Sigmoid colon (tissue), 7 donors: ENCODE measurements around the gene CYP4F12. TPM values are rescaled to one million over a fixed set of nuclear protein-coding genes. Genes with fewer than 3 reads are reported as not detected.

ENCODE experiments used
- DNase-seq: peaks from one replicate; pipeline ENCODE4 v3.0.0-alpha.2; 2019
- H3K27ac ChIP-seq, 4 donors: fragments of 200-600 bp; sonication (generic); one replicate each; pipeline ENCODE4 v1.5.1; 2016 to 2019; ENCODE audit warnings: mild to moderate bottlenecking in 1 of 4
- H3K27me3 ChIP-seq, 3 donors: fragments of 200-600 bp; sonication (generic); one replicate each; pipeline ENCODE4 v1.5.1; 2019; ENCODE audit warnings: mild to moderate bottlenecking in 1 of 3
- H3K36me3 ChIP-seq, 4 donors: fragments of 200-600 bp; sonication (generic); one replicate each; pipeline ENCODE4 v1.5.1; 2016 to 2019
- H3K4me1 ChIP-seq, 4 donors: fragments of 200-600 bp; sonication (generic); one replicate each; pipeline ENCODE4 v1.5.1; 2017 to 2019
- H3K4me3 ChIP-seq, 4 donors: fragments of 200-600 bp; sonication (generic); one replicate each; pipeline ENCODE4 v1.5.1; 2017 to 2019; ENCODE audit warnings: mild to moderate bottlenecking in 2 of 4, moderate library complexity in 1 of 4
- H3K9me3 ChIP-seq, 4 donors: fragments of 200-600 bp in 3 of 4; sonication (generic) in 3 of 4; one replicate each; pipeline versions ENCODE4 v1.5.1 to v1.6.1; 2013 to 2019
- CTCF ChIP-seq, 4 experiments: fragments of 450-650 bp in 3 of 4; fragments of 200-600 bp in 1 of 4; IDR thresholded peaks; one replicate each; pipeline ENCODE4 v1.5.1; 2016 to 2019; ENCODE audit warnings: antibody characterized with exemption in 4 of 4, mild to moderate bottlenecking in 3 of 4, moderate library complexity in 2 of 4
- EP300 ChIP-seq, 4 donors: sonication (generic); formaldehyde crosslinking; IDR thresholded peaks; one replicate each; pipeline ENCODE4 v1.6.1; 2017; ENCODE audit warnings: antibody characterized with exemption in 4 of 4
- POLR2A ChIP-seq, 2 donors: fragments of 450-650 bp; IDR thresholded peaks; one replicate each; pipeline ENCODE4 v1.6.1; 2016; ENCODE audit warnings: antibody characterized with exemption in 2 of 2, mild to moderate bottlenecking in 2 of 2, moderate library complexity in 2 of 2
- POLR2AphosphoS5 ChIP-seq, 4 donors: sonication (generic); formaldehyde crosslinking; IDR thresholded peaks; one replicate each; pipeline ENCODE4 v1.6.1; 2017; ENCODE audit warnings: antibody characterized with exemption in 4 of 4
- WGBS, 2 donors: extraction: QIAGEN DNeasy Blood & Tissue Kit; methylation state at CpG; one replicate each; pipeline ENCODE4 v1.1.7; 2013; 5-methylcytosine and 5-hydroxymethylcytosine counted together
- intact Hi-C: fragments of 100-400 bp; cut with DNase I; formaldehyde crosslinking; loops from one replicate; pipeline ENCODE4 v1.15.1; 2023
- polyA plus RNA-seq, 3 donors: library from polyadenylated mRNA; stranded (reverse); fragments of 200-250 nt; gene quantifications; one replicate each; pipeline ENCODE4 v1.2.3, GENCODE V29; 2013
- total RNA-seq, 4 donors: library from RNA; depleted of rRNA; stranded (reverse); fragments of >200 nt; gene quantifications; one replicate each; pipeline ENCODE4 v1.1.0, GENCODE V29; 2016
- donor health status: healthy with polysubstance abuse.
- donor health status: Bipolar disorder and iron deficiency.
- donor health status: healthy.

Gene CYP4F12
- total and polyA plus RNA-seq, 7 donors = 6.0 to 47.1 (median 12.5) TPM

- H3K27me3 ChIP-seq = peaks cover 0 to 3% (median 0%) of the 10 kb centered on the region in 3 donors
- no peaks in the 10 kb centered on the region for H3K4me1 ChIP-seq
- WGBS, 2 donors = 41 to 69% methylated on average over 12 of the region's 12 CpGs
- H3K9me3 ChIP-seq = no peaks in the 10 kb centered on the region
- no peak overlapping the region for H3K27ac ChIP-seq
- TF ChIP-seq EP300 (IDR thresholded peaks at IDR 0.05) (no peak), POLR2AphosphoS5 (IDR thresholded peaks at IDR 0.05) (no peak), POLR2A (IDR thresholded peaks at IDR 0.05) (no peak), CTCF (IDR thresholded peaks at IDR 0.05) (no peak)
- no peaks in the 10 kb centered on the region for H3K36me3 ChIP-seq
- no peak overlapping the region for H3K4me3 ChIP-seq
- DNase-seq = no peak
- intact Hi-C loops = no loop called here
Observed at GRCh38 chr19:15640904-15641597, 31.8 kb upstream of the CYP4F12 start.

GRCh38 chr19:15641901-15642491 is 30.9 kb upstream of the CYP4F12 start:
- TF ChIP-seq CTCF (IDR thresholded peaks at IDR 0.05) = no peak
- Histone ChIP-seq H3K4me3 (no peak overlapping the region), H3K27ac (no peak overlapping the region), H3K9me3 (no peaks in the 10 kb centered on the region), H3K36me3 (no peaks in the 10 kb centered on the region), H3K4me1 (no peaks in the 10 kb centered on the region), H3K27me3 (no peaks in the 10 kb centered on the region)
- intact Hi-C loops = no loop called here
- DNase-seq = no peak
- WGBS, 2 donors = 73 to 74% methylated on average over 5 of the region's 5 CpGs

GRCh38 chr19:15642807-15643206 is 30.1 kb upstream of the CYP4F12 start:
- H3K36me3 ChIP-seq = no peaks in the 10 kb centered on the region
- no peak overlapping the region for H3K27ac ChIP-seq
- H3K4me3 ChIP-seq = no peak overlapping the region
- no peaks in the 10 kb centered on the region for H3K27me3 ChIP-seq
- no peak for DNase-seq
- intact Hi-C loops = no loop called here
- H3K9me3 ChIP-seq = no peaks in the 10 kb centered on the region
- no peaks in the 10 kb centered on the region for H3K4me1 ChIP-seq
- TF ChIP-seq EP300 (IDR thresholded peaks at IDR 0.05) = no peak
- TF ChIP-seq CTCF (IDR thresholded peaks at IDR 0.05) = no peak
- no peak for TF ChIP-seq POLR2AphosphoS5 (IDR thresholded peaks at IDR 0.05)
- TF ChIP-seq POLR2A (IDR thresholded peaks at IDR 0.05) = no peak

- H3K9me3 ChIP-seq = no peaks in the 10 kb centered on the region
- H3K27ac ChIP-seq = no peak overlapping the region
- DNase-seq = no peak
- no peaks in the 10 kb centered on the region for H3K27me3 ChIP-seq
- intact Hi-C loops = no loop called here
- WGBS, 2 donors = 85 to 87% methylated on average over 3 of the region's 3 CpGs
- TF ChIP-seq EP300 (IDR thresholded peaks at IDR 0.05) = no peak
- no peak for TF ChIP-seq POLR2A (IDR thresholded peaks at IDR 0.05)
- H3K4me1 ChIP-seq = no peaks in the 10 kb centered on the region
- no peaks in the 10 kb centered on the region for H3K36me3 ChIP-seq
- H3K4me3 ChIP-seq = no peak overlapping the region
Observed at GRCh38 chr19:15643387-15643786, 29.5 kb upstream of the CYP4F12 start.

GRCh38 chr19:15644066-15644741 is 28.7 kb upstream of the CYP4F12 start:
- Histone ChIP-seq H3K9me3 (no peaks in the 10 kb centered on the region), H3K27ac (no peak overlapping the region), H3K4me3 (no peak overlapping the region), H3K27me3 (no peaks in the 10 kb centered on the region), H3K36me3 (no peaks in the 10 kb centered on the region), H3K4me1 (no peaks in the 10 kb centered on the region)
- WGBS, 2 donors = 83 to 89% methylated on average over 3 of the region's 3 CpGs
- intact Hi-C loops = no loop called here
- no peak for DNase-seq
- no peak for TF ChIP-seq EP300 (IDR thresholded peaks at IDR 0.05)
- TF ChIP-seq CTCF (IDR thresholded peaks at IDR 0.05) = no peak
- TF ChIP-seq POLR2AphosphoS5 (IDR thresholded peaks at IDR 0.05) = no peak
- TF ChIP-seq POLR2A (IDR thresholded peaks at IDR 0.05) = no peak
